T-cell (primary cell): ENCODE measurements around the gene NELFA. TPM values are rescaled to one million over a fixed set of nuclear protein-coding genes. Genes with fewer than 3 reads are reported as not detected.

Source experiments
- ATAC-seq, 4 experiments: fragments of 200-7000 bp in 3 of 4; fragments of 150-1000 bp in 1 of 4; cut with Tn5 transposase; replicated peaks in 1 of 4; 1 replicate in 3 of 4; 2 replicates in 1 of 4; pipeline ENCODE4 v1.10.0; 2021; ENCODE audit warnings: moderate library complexity in 3 of 4, mild to moderate bottlenecking in 2 of 4, moderate number of reproducible peaks in 1 of 4
- CTCF ChIA-PET, 2 donors: fragments of 300-600 bp; sonication (Branson Sonifier 250); formaldehyde crosslinking; loops; one replicate each; lab custom pipeline; 2022; ENCODE audit warnings: antibody characterized with exemption in 2 of 2; lab: Charles Lee
- POLR2A ChIA-PET, 2 donors: fragments of 300-600 bp; sonication (Branson Sonifier 250); formaldehyde crosslinking; loops; one replicate each; lab custom pipeline; 2022; ENCODE audit warnings: antibody characterized with exemption in 2 of 2; lab: Charles Lee
- DNase-seq, 35 experiments: peaks; one replicate each; pipeline versions ENCODE4 v3.0.0 to v3.0.0-alpha.2; 2013 to 2023
- H3K27ac ChIP-seq: one replicate; pipeline ENCODE4 v1.5.1; 2013; ENCODE audit warnings: low read length
- H3K27me3 ChIP-seq, 2 experiments: replicated peaks in 1 of 2; 1 replicate in 1 of 2; 2 replicates in 1 of 2; pipeline versions ENCODE4 v1.6.1 to v1.7.0; 2013; ENCODE audit warnings: low read length in 1 of 2, mixed read lengths in 1 of 2; ENCODE audit not compliant: control insufficient read depth in 2 of 2, insufficient read depth in 2 of 2; ENCODE audit errors: extremely low read depth in 1 of 2
- H3K36me3 ChIP-seq, 2 donors: 1 replicate in 1 of 2; 2 replicates in 1 of 2; pipeline versions ENCODE4 v1.6.1 to v1.7.0; 2013; ENCODE audit warnings: low read length in 1 of 2; ENCODE audit not compliant: control insufficient read depth in 2 of 2, insufficient read depth in 1 of 2; ENCODE audit errors: extremely low read depth in 1 of 2
- H3K4me1 ChIP-seq, 2 experiments: 1 replicate in 1 of 2; 2 replicates in 1 of 2; pipeline versions ENCODE4 v1.6.1 to v1.7.0; 2013; ENCODE audit warnings: low read length in 2 of 2, mixed read lengths in 1 of 2; ENCODE audit not compliant: insufficient read depth in 2 of 2, control insufficient read depth in 1 of 2; ENCODE audit errors: extremely low read depth in 1 of 2
- H3K4me3 ChIP-seq, 2 donors: 1 replicate in 1 of 2; 2 replicates in 1 of 2; pipeline versions ENCODE4 v1.5.1 to v1.7.0; 2013; ENCODE audit warnings: mild to moderate bottlenecking in 2 of 2, low read length in 1 of 2, moderate library complexity in 1 of 2; ENCODE audit not compliant: control insufficient read depth in 1 of 2; ENCODE audit errors: extremely low read depth in 1 of 2
- H3K9me3 ChIP-seq: 2 replicates; pipeline ENCODE4 v1.7.0; 2013
- H3K27ac Mint-ChIP-seq, 2 donors: one replicate each; pipeline ENCODE4 v1.8.0; 2020 to 2021; ENCODE audit warnings: mild to moderate bottlenecking in 2 of 2, mixed read lengths in 2 of 2
- H3K27me3 Mint-ChIP-seq, 2 donors: one replicate each; pipeline ENCODE4 v1.8.0; 2021 to 2022; ENCODE audit warnings: mixed read lengths in 2 of 2
- H3K36me3 Mint-ChIP-seq: one replicate; pipeline ENCODE4 v1.8.0; 2021; ENCODE audit warnings: mixed read lengths
- H3K4me1 Mint-ChIP-seq, 3 donors: one replicate each; pipeline ENCODE4 v1.8.0; 2020 to 2022; ENCODE audit warnings: mixed read lengths in 3 of 3, mild to moderate bottlenecking in 1 of 3
- H3K4me3 Mint-ChIP-seq, 3 donors: one replicate each; pipeline ENCODE4 v1.8.0; 2020 to 2022; ENCODE audit warnings: mild to moderate bottlenecking in 3 of 3, mixed read lengths in 3 of 3, moderate library complexity in 3 of 3
- H3K9me3 Mint-ChIP-seq, 3 donors: one replicate each; pipeline ENCODE4 v1.8.0; 2020 to 2022; ENCODE audit warnings: mixed read lengths in 3 of 3
- WGBS: methylation state at CpG from one replicate; pipeline ENCODE4 v1.1.5; 2013; ENCODE audit warnings: missing lambda C conversion rate; ENCODE audit not compliant: insufficient coverage; 5-methylcytosine and 5-hydroxymethylcytosine counted together
- total RNA-seq, 35 experiments: library from RNA in 6 of 35; stranded (reverse) in 6 of 35; fragments of 120-200 nt in 1 of 35; gene quantifications; one replicate each; pipeline versions ENCODE4 v1.2.1 to v1.2.4 and lab custom pipeline; 2013 to 2026

NELFA gene
- total RNA-seq (10 to 100 TPM; 40.7 to 55.1 (median 46.2) TPM), total RNA-seq (lab: John Stamatoyannopoulos, UW) (29.7 to 60.5 (median 42.1) reads per million in 29 experiments)
- 17.6 TPM for total RNA-seq (2013)

DNA sequence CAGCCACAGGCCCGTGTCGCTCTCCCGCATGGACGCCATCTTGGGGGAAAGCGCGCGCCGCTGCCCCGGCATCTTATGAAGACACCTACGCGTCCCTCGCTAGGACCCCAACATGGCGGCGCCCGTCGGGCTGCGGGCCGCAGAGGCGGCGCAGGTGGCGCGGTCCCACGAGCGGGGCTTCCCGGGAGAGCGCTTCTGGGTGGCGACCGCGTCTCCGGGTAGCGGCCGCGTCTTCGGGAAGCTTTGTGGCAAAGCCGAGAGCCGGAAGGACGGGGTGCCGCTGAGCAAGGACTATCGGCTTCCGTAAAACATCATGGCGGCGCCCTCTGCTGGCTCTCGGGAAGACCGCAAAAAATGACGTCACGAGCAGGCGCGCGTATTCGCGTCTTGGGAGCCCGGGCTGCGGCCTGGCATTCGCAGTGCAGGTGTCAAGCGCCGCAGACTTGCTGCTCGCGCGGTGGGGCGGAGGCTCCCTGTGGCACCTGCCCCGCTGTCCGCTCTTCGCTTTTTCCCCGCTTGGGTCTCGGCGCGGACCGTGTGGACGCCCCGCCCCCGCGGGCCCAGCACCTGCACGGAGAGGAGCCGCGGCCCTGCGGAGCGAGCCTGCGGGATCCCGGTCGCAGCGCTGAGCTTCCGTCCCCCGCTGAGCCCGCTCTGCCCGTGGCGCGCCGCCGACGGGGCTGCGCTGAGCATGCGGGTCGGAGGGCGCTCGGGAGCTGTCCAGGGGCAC lies at the start of gene NELFA:
NELFA (minus strand) TSS at position 54 of the 730 bp plus-strand sequence; CDS start at position 39, 15 bp downstream.
- ChIA-PET CTCF (interaction anchor here in 1 of 2 donors (0.6 kb wide), 1 partner anchor 453 kb away, joined by 5 read pairs; no protein-coding TSS in a partner anchor), POLR2A (interaction anchor here in 1 of 2 donors (0.6 kb wide), 1 partner anchor 229 kb away, joined by 3 read pairs; no protein-coding TSS in a partner anchor)
- no peaks in the 10 kb centered on the region for H3K27me3 ChIP-seq
- whole genome bisulfite sequencing: under 1% methylated on average over 95 of the region's 95 CpGs
- peak within 1 kb of the TSS; percentile 95 to 96 for H3K27ac Mint-ChIP-seq
- DNase-seq (peak; percentile 90 to 98 (median 94)), ATAC-seq (peak; percentile 81 to 90 (median 83))
- H3K4me1 Mint-ChIP-seq: peaks cover 34 to 35% (median 35%) of the 10 kb centered on the region in 3 donors
- H3K4me3 ChIP-seq: peak within 1 kb of the TSS; percentile 90 to 97
- peaks cover 8% of the 10 kb centered on the region for H3K36me3 Mint-ChIP-seq
- H3K27ac ChIP-seq: peak within 1 kb of the TSS; percentile 97
- peaks cover 0 to 3% of the 10 kb centered on the region in 2 donors for H3K36me3 ChIP-seq
- peak within 1 kb of the TSS; percentile 90 to 96 (median 90) for H3K4me3 Mint-ChIP-seq
- H3K9me3 Mint-ChIP-seq: no peaks in the 10 kb centered on the region
- H3K9me3 ChIP-seq: no peaks in the 10 kb centered on the region
- no peaks in the 10 kb centered on the region for H3K27me3 Mint-ChIP-seq
- H3K4me1 ChIP-seq: peaks cover 10 to 28% of the 10 kb centered on the region in 2 experiments

DNA sequence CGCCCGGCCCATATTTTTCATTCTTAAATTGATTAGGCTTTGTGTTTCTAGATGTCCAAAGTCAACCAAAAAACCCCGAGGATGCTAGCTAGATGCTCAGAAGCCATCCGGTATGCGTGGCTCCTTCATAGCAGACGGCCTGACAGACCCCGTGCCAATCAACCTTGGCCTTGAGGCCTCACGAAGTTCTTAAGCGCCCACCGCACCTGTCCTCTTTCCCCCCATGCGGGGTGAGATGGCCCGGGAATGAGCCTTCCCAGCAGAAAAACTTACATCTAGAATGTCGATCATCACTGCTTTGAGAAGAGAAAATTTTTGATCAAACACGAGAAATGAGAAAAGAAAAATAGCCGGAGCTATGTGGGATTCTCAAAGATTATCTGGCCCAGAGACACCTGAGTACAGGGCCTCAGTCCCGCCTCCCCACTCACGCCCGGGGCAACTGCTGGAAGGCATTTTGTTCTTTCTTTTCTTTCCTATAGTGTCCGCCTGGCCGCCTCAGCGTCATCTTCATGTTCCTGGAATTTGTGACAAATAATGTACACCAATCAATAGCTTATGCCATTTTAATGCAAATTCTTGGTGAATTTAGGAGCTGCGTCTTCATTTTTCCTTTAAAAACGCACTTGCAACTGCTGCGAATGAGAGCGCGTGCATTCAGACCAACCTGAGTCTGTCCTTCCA lies 48.8 kb upstream of the NELFA start:
- no peaks in the 10 kb centered on the region for H3K9me3 Mint-ChIP-seq
- ATAC-seq: no peak
- CTCF ChIA-PET: no interaction called here
- no peaks in the 10 kb centered on the region for H3K36me3 Mint-ChIP-seq
- Histone ChIP-seq H3K4me3 (no peak overlapping the region), H3K27me3 (peaks cover 11 to 58% of the 10 kb centered on the region in 2 experiments), H3K9me3 (no peaks in the 10 kb centered on the region), H3K4me1 (peaks cover 0 to 9% of the 10 kb centered on the region in 2 experiments), H3K27ac (no peak overlapping the region), H3K36me3 (no peaks in the 10 kb centered on the region)
- peaks cover 0 to 7% (median 2%) of the 10 kb centered on the region in 3 donors for H3K4me1 Mint-ChIP-seq
- DNase-seq: no peak
- H3K27me3 Mint-ChIP-seq: peaks cover 28 to 51% of the 10 kb centered on the region in 2 donors
- peak overlapping the region; percentile 61 to 74 (median 64) for H3K4me3 Mint-ChIP-seq
- no peak overlapping the region for H3K27ac Mint-ChIP-seq
- 71% methylated on average over 21 of the region's 26 CpGs for WGBS
- POLR2A ChIA-PET: no interaction called here

DNA sequence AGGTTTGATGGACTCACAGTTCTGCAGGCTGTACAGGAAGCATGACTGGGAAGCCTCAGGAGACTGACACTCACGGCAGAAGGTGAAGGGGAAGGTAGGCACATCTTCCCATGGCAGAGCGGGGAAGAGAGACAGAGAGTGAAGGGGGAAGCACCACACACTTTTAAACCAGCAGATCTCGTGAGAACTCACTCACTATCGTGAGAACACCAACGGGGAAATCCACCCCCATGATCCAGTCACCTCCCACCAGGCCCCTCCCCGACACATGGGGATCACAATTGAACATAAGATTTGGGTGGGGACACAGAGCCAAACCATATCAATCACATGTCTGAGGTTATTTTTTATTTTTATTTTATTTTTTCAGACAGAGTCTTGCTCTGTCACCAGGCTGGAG lies 45.4 kb upstream of the NELFA start:
- ChIA-PET CTCF (no interaction called here), POLR2A (no interaction called here)
- H3K27ac Mint-ChIP-seq: no peak overlapping the region
- peaks cover 0 to 4% of the 10 kb centered on the region in 2 experiments for H3K4me1 ChIP-seq
- no peak overlapping the region for H3K27ac ChIP-seq
- no CpG with 5 or more reads among the region's 6 CpGs for WGBS
- H3K4me3 ChIP-seq: no peak overlapping the region
- H3K4me1 Mint-ChIP-seq: peaks cover 0 to 7% (median 2%) of the 10 kb centered on the region in 3 donors
- H3K36me3 ChIP-seq: no peaks in the 10 kb centered on the region
- no peaks in the 10 kb centered on the region for H3K9me3 Mint-ChIP-seq
- no peak overlapping the region for H3K4me3 Mint-ChIP-seq
- no peaks in the 10 kb centered on the region for H3K36me3 Mint-ChIP-seq
- no peak for DNase-seq
- no peak for ATAC-seq
- H3K9me3 ChIP-seq: no peaks in the 10 kb centered on the region
- peaks cover 13 to 50% of the 10 kb centered on the region in 2 experiments for H3K27me3 ChIP-seq
- peaks cover 41 to 62% of the 10 kb centered on the region in 2 donors for H3K27me3 Mint-ChIP-seq

DNA sequence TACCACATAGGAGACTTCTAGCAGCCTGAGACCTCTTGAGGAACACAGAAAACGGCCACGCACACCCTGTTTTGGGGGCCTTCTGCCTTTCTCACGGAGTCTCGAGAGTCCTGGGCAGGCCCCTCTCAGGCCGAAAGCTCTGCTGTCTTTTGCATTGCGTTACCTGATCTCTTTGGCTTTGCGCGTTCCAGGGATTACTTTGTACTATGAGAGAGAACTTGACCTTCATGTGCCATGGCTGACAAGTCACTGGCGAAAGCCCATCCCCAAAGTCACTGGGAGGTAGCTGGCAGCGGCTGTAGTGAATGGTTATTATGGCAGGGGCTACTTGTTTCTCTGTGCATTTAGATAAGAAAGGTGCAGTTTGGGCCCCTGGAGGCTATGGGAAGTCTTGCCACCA lies 42.3 kb upstream of the NELFA start:
- peaks cover 0 to 2% of the 10 kb centered on the region in 2 experiments for H3K4me1 ChIP-seq
- H3K27me3 ChIP-seq: peaks cover 4 to 52% of the 10 kb centered on the region in 2 experiments
- no peak overlapping the region for H3K4me3 ChIP-seq
- DNase-seq (peak in 1 of 35 experiments; percentile 9), ATAC-seq (no peak)
- peaks cover 32 to 60% of the 10 kb centered on the region in 2 donors for H3K27me3 Mint-ChIP-seq
- H3K4me1 Mint-ChIP-seq: no peaks in the 10 kb centered on the region
- WGBS: 86% methylated on average over 9 of the region's 10 CpGs
- CTCF ChIA-PET: no interaction called here
- H3K27ac ChIP-seq: no peak overlapping the region
- no peaks in the 10 kb centered on the region for H3K9me3 Mint-ChIP-seq
- H3K27ac Mint-ChIP-seq: no peak overlapping the region
- POLR2A ChIA-PET: no interaction called here
- no peaks in the 10 kb centered on the region for H3K36me3 Mint-ChIP-seq
- H3K36me3 ChIP-seq: no peaks in the 10 kb centered on the region
- H3K9me3 ChIP-seq: no peaks in the 10 kb centered on the region
- no peak overlapping the region for H3K4me3 Mint-ChIP-seq

DNA sequence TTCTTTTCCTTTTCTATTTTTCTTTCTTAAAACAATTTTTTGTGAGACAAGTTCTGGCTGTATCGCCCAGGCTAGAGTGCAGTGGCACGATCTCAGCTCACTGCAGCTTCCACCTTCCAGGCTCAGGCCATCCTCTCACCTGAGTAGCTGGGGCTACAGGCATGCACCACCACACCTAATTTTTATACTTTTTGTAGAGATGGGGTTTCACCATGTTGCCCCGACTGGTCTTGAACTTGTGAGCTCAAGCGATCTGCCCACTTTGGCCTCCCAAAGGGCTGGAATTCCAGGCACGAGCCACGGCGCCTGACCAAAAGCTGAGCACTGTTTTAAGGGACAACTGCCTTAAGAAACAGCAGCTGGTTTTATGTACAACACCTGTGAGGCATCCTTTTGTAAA lies 41.0 kb upstream of the NELFA start:
- H3K27me3 Mint-ChIP-seq: peaks cover 25 to 57% of the 10 kb centered on the region in 2 donors
- H3K27me3 ChIP-seq: peaks cover 4 to 56% of the 10 kb centered on the region in 2 experiments
- no peak overlapping the region for H3K4me3 Mint-ChIP-seq
- H3K27ac Mint-ChIP-seq: no peak overlapping the region
- H3K4me3 ChIP-seq: no peak overlapping the region
- peaks cover 0 to 2% of the 10 kb centered on the region in 2 experiments for H3K4me1 ChIP-seq
- H3K36me3 Mint-ChIP-seq: no peaks in the 10 kb centered on the region
- POLR2A ChIA-PET: no interaction called here
- DNase-seq (peak in 1 of 35 experiments; percentile 5), ATAC-seq (no peak)
- no peak overlapping the region for H3K27ac ChIP-seq
- H3K9me3 Mint-ChIP-seq: no peaks in the 10 kb centered on the region
- H3K36me3 ChIP-seq: no peaks in the 10 kb centered on the region
- CTCF ChIA-PET: no interaction called here
- WGBS: 91% methylated on average over 5 of the region's 7 CpGs
- H3K4me1 Mint-ChIP-seq: no peaks in the 10 kb centered on the region
- H3K9me3 ChIP-seq: no peaks in the 10 kb centered on the region

DNA sequence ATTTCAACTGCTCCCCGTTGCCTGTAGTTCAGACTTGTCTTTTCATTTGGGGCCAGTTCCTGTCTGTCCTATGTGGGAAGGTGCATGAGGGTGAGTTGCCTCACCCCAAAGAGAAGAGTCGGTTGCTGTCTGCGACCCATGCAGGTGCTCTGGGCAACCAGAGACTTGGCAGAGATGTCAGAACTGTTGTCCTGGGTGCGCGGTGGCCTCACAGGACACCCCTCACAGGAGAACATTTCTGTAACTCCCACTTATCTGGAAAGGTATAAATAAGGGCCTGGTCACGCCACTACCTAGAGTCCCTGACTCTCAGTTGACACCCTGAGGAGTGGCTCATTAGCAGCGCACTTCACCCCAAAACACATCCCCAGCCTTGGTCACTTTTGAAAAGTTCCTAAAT lies 40.6 kb upstream of the NELFA start:
- peak overlapping the region in 1 of 2 donors; percentile 15 for H3K27ac Mint-ChIP-seq
- H3K9me3 Mint-ChIP-seq: no peaks in the 10 kb centered on the region
- Histone ChIP-seq H3K4me1 (peaks cover 0 to 2% of the 10 kb centered on the region in 2 experiments), H3K27me3 (peaks cover 4 to 58% of the 10 kb centered on the region in 2 experiments), H3K4me3 (no peak overlapping the region), H3K9me3 (no peaks in the 10 kb centered on the region), H3K27ac (no peak overlapping the region), H3K36me3 (no peaks in the 10 kb centered on the region)
- H3K36me3 Mint-ChIP-seq: no peaks in the 10 kb centered on the region
- CTCF ChIA-PET: no interaction called here
- WGBS: 100% methylated on average over 2 of the region's 7 CpGs
- DNase-seq: no peak
- H3K4me3 Mint-ChIP-seq: no peak overlapping the region
- no peak for ATAC-seq
- H3K4me1 Mint-ChIP-seq: no peaks in the 10 kb centered on the region
- H3K27me3 Mint-ChIP-seq: peaks cover 25 to 57% of the 10 kb centered on the region in 2 donors
- POLR2A ChIA-PET: no interaction called here
